ENCODE results near the gene CRACR2A. TPM values are rescaled to one million over a fixed set of nuclear protein-coding genes. Genes with fewer than 3 reads are reported as not detected.

CRACR2A gene
- total and polyA plus RNA-seq, 9 of the 15 experiments (the other 6 are each of a cell fraction or from before 2014, with no cell fraction given): 2.1 to 15.1 (median 10.4) TPM

- H3K36me3 ChIP-seq (ENCODE audit: control insufficient read depth, insufficient read depth, low read length): no peaks in the 10 kb centered on the region
- ATAC-seq (no peak), FAIRE-seq (no peak), DNase-seq (ENCODE audit: extremely low read depth in 1 of 4, low spot score in 3 of 4) (no peak)
- ChIA-PET POLR2A (no interaction called here), CTCF (ENCODE audit: low intra/inter-chr PET ratio) (no interaction called here)
- no peak overlapping the region for H3K9ac ChIP-seq (ENCODE audit: insufficient read depth in 1 of 2, low read depth in 2 of 2, low read length in 2 of 2)
- H3K4me3 ChIP-seq: no peak overlapping the region
- intact Hi-C loops (cut with micrococcal nuclease) (loop anchor here (10.0 kb wide), 1 partner anchor 105 kb away; no protein-coding TSS in a partner anchor), in situ Hi-C loops (cut with MboI) (no loop called here)
- H3K27ac ChIP-seq (ENCODE audit: extremely low read depth, low read depth, low read length): no peak overlapping the region
- no TSS peak for BruUV-seq (replicated peaks)
- H2AFZ ChIP-seq (ENCODE audit: low read depth, low read length): no peak overlapping the region
- TF ChIP-seq ZNF766 (CRISPR knock-in tag; conservative IDR thresholded peaks at IDR 0.05) (peak; percentile 86), EWSR1 (IDR thresholded peaks at IDR 0.05; ENCODE audit: borderline replicate concordance, low read depth, partially characterized antibody) (no peak), SPI1 (IDR thresholded peaks at IDR 0.05; ENCODE audit: borderline replicate concordance, low read depth, low read length) (peak; percentile 81)
- H3K4me2 ChIP-seq (ENCODE audit: insufficient read depth, low read length): no peak overlapping the region
- H3K4me1 ChIP-seq (replicated peaks in 1 of 2; ENCODE audit: control insufficient read depth in 2 of 2, insufficient read depth in 2 of 2, low read length in 2 of 2): no peaks in the 10 kb centered on the region
- H3K27me3 ChIP-seq (ENCODE audit: control insufficient read depth in 2 of 2, insufficient read depth in 2 of 2, low read length in 2 of 2): no peaks in the 10 kb centered on the region; a peak in 1 of 5 replicates
- no peaks in the 10 kb centered on the region for H3K9me1 ChIP-seq (ENCODE audit: control insufficient read depth, insufficient read depth, low read length)
- whole genome bisulfite sequencing (ENCODE audit: insufficient coverage, low coverage, missing lambda C conversion rate): 0% methylated on average over 2 of the region's 2 CpGs
- no peaks in the 10 kb centered on the region for H3K9me3 ChIP-seq (replicated peaks; ENCODE audit: control insufficient read depth, insufficient read depth, low read depth, low read length)
- H3K79me2 ChIP-seq (ENCODE audit: control insufficient read depth, insufficient read depth, low read length): no peaks in the 10 kb centered on the region
- H4K20me1 ChIP-seq (replicated peaks; ENCODE audit: control insufficient read depth, insufficient read depth, low read length): no peaks in the 10 kb centered on the region
Measured at GRCh38 chr12:3759878-3760277, 7.0 kb upstream of the CRACR2A start.

DNA sequence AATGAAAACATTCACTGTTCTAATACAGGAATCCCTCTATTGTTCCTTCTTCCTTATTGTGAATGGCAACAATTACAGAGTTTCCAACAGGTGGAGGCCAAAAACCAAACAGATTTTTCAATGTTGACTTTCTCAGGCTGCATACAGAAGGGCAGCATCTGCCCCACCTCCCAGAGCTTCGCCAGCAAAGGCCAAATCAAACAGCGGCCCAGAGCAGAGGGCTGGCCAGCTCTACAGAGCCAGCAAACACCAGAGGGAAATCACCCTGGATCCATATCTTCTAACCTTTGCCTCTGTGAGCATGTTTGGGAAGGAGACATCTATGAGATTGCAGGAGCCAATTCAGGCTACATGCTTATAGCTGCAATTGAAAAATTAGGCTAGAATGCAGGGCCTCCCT is 4.4 kb upstream of the CRACR2A start:
- no peak for DNase-seq (ENCODE audit: extremely low read depth in 1 of 4, low spot score in 3 of 4)
- H3K4me3 ChIP-seq: no peak overlapping the region
- no peaks in the 10 kb centered on the region for H3K27me3 ChIP-seq (ENCODE audit: control insufficient read depth in 2 of 2, insufficient read depth in 2 of 2, low read length in 2 of 2)
- H3K9me1 ChIP-seq (ENCODE audit: control insufficient read depth, insufficient read depth, low read length): no peaks in the 10 kb centered on the region
- CTCF ChIA-PET (ENCODE audit: low intra/inter-chr PET ratio): no interaction called here
- no peaks in the 10 kb centered on the region for H4K20me1 ChIP-seq (replicated peaks; ENCODE audit: control insufficient read depth, insufficient read depth, low read length)
- H3K4me1 ChIP-seq (replicated peaks in 1 of 2; ENCODE audit: control insufficient read depth in 2 of 2, insufficient read depth in 2 of 2, low read length in 2 of 2): peaks cover 4 to 13% of the 10 kb centered on the region in 2 experiments; a peak in 2 of 5 replicates
- intact Hi-C loops (cut with micrococcal nuclease) (loop anchor here (10.0 kb wide), 1 partner anchor 102 kb away; no protein-coding TSS in a partner anchor), in situ Hi-C loops (cut with MboI) (no loop called here)
- peaks cover 5% of the 10 kb centered on the region; the same call in 2 of the 3 replicates for H3K79me2 ChIP-seq (ENCODE audit: control insufficient read depth, insufficient read depth, low read length)
- POLR2A ChIA-PET: no interaction called here
- no peaks in the 10 kb centered on the region for H3K9me3 ChIP-seq (replicated peaks; ENCODE audit: control insufficient read depth, insufficient read depth, low read depth, low read length)
- no peak overlapping the region for H2AFZ ChIP-seq (ENCODE audit: low read depth, low read length)
- H3K36me3 ChIP-seq (ENCODE audit: control insufficient read depth, insufficient read depth, low read length): no peaks in the 10 kb centered on the region
- H3K27ac ChIP-seq (ENCODE audit: extremely low read depth, low read depth, low read length): no peak overlapping the region
- no peak for ATAC-seq
- no peak for FAIRE-seq
- H3K4me2 ChIP-seq (ENCODE audit: insufficient read depth, low read length): no peak overlapping the region
- no peak overlapping the region for H3K9ac ChIP-seq (ENCODE audit: insufficient read depth in 1 of 2, low read depth in 2 of 2, low read length in 2 of 2)
- 6% methylated on average over 2 of the region's 2 CpGs for WGBS (ENCODE audit: insufficient coverage, low coverage, missing lambda C conversion rate)
- no TSS peak for BruUV-seq (replicated peaks)
- TF ChIP-seq MTF1 (CRISPR knock-in tag; IDR thresholded peaks at IDR 0.05; ENCODE audit: borderline replicate concordance) (no peak), DACH1 (IDR thresholded peaks at IDR 0.05; ENCODE audit: partially characterized antibody) (no peak), CREM (IDR thresholded peaks at IDR 0.05; ENCODE audit: low read depth) (no peak), PRPF4 (IDR thresholded peaks at IDR 0.05; ENCODE audit: insufficient read depth, low read depth, low read length, poor library complexity, severe bottlenecking) (no peak), MCM7 (IDR thresholded peaks at IDR 0.05) (no peak), MAFK (IDR thresholded peaks at IDR 0.05; ENCODE audit: low read length) (no peak), YY1 (IDR thresholded peaks at IDR 0.05; ENCODE audit: borderline replicate concordance in 1 of 3, control insufficient read depth in 1 of 3, extremely low read depth in 1 of 3, insufficient read depth in 3 of 3, insufficient read length in 1 of 3, insufficient replicate concordance in 2 of 3, low read depth in 1 of 3, low read length in 2 of 3) (no peak)
- TF ChIP-seq, protein P1, sequence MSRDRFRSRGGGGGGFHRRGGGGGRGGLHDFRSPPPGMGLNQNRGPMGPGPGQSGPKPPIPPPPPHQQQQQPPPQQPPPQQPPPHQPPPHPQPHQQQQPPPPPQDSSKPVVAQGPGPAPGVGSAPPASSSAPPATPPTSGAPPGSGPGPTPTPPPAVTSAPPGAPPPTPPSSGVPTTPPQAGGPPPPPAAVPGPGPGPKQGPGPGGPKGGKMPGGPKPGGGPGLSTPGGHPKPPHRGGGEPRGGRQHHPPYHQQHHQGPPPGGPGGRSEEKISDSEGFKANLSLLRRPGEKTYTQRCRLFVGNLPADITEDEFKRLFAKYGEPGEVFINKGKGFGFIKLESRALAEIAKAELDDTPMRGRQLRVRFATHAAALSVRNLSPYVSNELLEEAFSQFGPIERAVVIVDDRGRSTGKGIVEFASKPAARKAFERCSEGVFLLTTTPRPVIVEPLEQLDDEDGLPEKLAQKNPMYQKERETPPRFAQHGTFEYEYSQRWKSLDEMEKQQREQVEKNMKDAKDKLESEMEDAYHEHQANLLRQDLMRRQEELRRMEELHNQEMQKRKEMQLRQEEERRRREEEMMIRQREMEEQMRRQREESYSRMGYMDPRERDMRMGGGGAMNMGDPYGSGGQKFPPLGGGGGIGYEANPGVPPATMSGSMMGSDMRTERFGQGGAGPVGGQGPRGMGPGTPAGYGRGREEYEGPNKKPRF (IDR thresholded peaks at IDR 0.05; ENCODE audit: low read depth, low read length): no peak

Data from K562 (cell line).